DND-41 (cell line): ENCODE measurements around the gene RASD2.

Experiments
- ATAC-seq: fragments of 200-7000 bp; cut with Tn5 transposase; 3 replicates; pipeline ENCODE4 v1.9.1; 2021; ENCODE audit warnings: low read depth; ENCODE audit not compliant: insufficient read depth
- DNase-seq: peaks from one replicate; pipeline ENCODE4 v3.0.0-alpha.2; 2020
- H2AFZ ChIP-seq: 2 replicates; pipeline ENCODE4 v1.6.0; 2012; ENCODE audit warnings: low read depth, low read length
- H3K27ac ChIP-seq: 2 replicates; pipeline ENCODE4 v1.5.1; 2012; ENCODE audit warnings: low read length, inconsistent platforms
- H3K27me3 ChIP-seq: fragments of 200-600 bp; sonication (generic); 2 replicates; pipeline ENCODE4 v1.6.0; 2012; ENCODE audit warnings: low read length, mild to moderate bottlenecking, inconsistent platforms; ENCODE audit not compliant: insufficient read depth, poor library complexity
- H3K36me3 ChIP-seq: 2 replicates; pipeline ENCODE4 v1.5.1; 2012; ENCODE audit warnings: low read length, inconsistent platforms; ENCODE audit not compliant: insufficient read depth
- H3K4me1 ChIP-seq: 2 replicates; pipeline ENCODE4 v1.5.1; 2012; ENCODE audit warnings: mild to moderate bottlenecking, low read length; ENCODE audit not compliant: insufficient read depth
- H3K4me2 ChIP-seq: 2 replicates; pipeline ENCODE4 v1.6.0; 2012; ENCODE audit warnings: mild to moderate bottlenecking, moderate library complexity, low read length, inconsistent platforms; ENCODE audit not compliant: insufficient read depth
- H3K4me3 ChIP-seq, 2 experiments: fragments of 200-600 bp in 1 of 2; shearing (Covaris generic) in 1 of 2; 2 replicates each; pipeline ENCODE4 v1.5.1; 2012 to 2016; ENCODE audit warnings: inconsistent platforms in 2 of 2, low read length in 2 of 2, mild to moderate bottlenecking in 2 of 2, low read depth in 1 of 2, moderate library complexity in 1 of 2
- H3K79me2 ChIP-seq: 2 replicates; pipeline ENCODE4 v1.6.0; 2012; ENCODE audit warnings: low read length, inconsistent platforms; ENCODE audit not compliant: insufficient read depth
- H3K9ac ChIP-seq: 2 replicates; pipeline ENCODE4 v1.6.0; 2012; ENCODE audit warnings: low read depth, mild to moderate bottlenecking, inconsistent platforms, low read length, moderate library complexity
- H3K9me3 ChIP-seq: 2 replicates; pipeline ENCODE4 v1.5.1; 2012; ENCODE audit warnings: low read length, moderate library complexity, mild to moderate bottlenecking, inconsistent platforms; ENCODE audit not compliant: insufficient read depth, severe bottlenecking
- H4K20me1 ChIP-seq: 2 replicates; pipeline ENCODE4 v1.6.0; 2012; ENCODE audit warnings: low read length; ENCODE audit not compliant: insufficient read depth
- EZH2 ChIP-seq: IDR thresholded peaks from 3 replicates; pipeline ENCODE4 v1.6.1; 2012; ENCODE audit warnings: borderline replicate concordance, low read depth, mild to moderate bottlenecking, moderate library complexity, low read length, inconsistent platforms; ENCODE audit not compliant: severe bottlenecking
- TF ChIP-seq, protein P1 (sequence below): IDR thresholded peaks from 2 replicates; pipeline ENCODE4 v1.5.1; 2012; ENCODE audit warnings: borderline replicate concordance, low read length, moderate library complexity, mild to moderate bottlenecking; ENCODE audit not compliant: poor library complexity, severe bottlenecking; ENCODE audit errors: extremely low read depth

Gene RASD2

DNA sequence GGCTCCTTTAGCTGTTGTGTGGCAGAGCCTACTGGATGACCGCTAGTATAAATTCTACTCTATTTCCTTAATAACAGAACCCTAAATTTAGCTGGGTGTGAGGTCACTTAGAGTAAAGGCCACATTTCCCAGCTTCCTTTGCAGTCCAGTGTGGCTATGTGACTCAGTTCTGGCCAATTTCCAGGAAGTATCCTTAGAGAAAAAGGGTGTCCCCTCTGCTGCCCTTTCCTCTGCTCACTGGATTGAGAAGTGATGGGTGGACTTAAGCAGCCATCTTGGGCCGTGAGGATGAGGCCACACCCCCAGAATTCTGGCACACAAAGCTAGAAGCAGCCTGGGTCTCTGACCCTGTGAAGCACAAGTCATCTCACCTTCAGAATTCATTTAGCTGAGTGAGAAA, 11.7 kb upstream of the RASD2 start:
- Histone ChIP-seq H3K4me1 (no peaks in the 10 kb centered on the region), H3K36me3 (no peaks in the 10 kb centered on the region), H3K9me3 (no peaks in the 10 kb centered on the region), H3K79me2 (no peaks in the 10 kb centered on the region), H3K27me3 (no peaks in the 10 kb centered on the region), H4K20me1 (no peaks in the 10 kb centered on the region), H3K9ac (no peak overlapping the region), H2AFZ (no peak overlapping the region), H3K4me3 (no peak overlapping the region), H3K27ac (no peak overlapping the region), H3K4me2 (no peak overlapping the region)
- no peak for TF ChIP-seq EZH2
- ATAC-seq (no peak), DNase-seq (no peak)

DNA sequence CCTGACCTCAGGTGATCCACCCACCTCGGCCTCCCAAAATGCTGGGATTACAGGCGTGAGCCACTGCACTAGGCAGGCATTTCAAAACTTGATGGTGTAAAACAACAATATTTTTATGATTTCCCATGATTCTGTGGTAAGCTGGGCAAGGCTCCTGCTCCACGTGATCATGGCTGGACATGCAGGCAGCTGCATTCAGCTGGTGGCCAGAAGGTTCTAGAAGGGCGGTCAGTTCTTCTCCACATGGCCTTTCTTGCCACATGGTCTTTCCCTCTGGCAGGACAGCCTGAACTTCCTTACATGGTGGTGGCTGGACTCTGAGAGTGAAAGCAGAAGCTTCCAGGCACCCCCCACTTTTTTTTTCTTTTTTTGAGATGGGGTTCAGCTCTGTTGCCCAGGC, 9.9 kb upstream of the RASD2 start:
- Histone ChIP-seq H3K27me3 (no peaks in the 10 kb centered on the region), H3K4me2 (no peak overlapping the region), H3K27ac (no peak overlapping the region), H3K4me3 (no peak overlapping the region), H2AFZ (no peak overlapping the region), H3K9me3 (no peaks in the 10 kb centered on the region), H4K20me1 (no peaks in the 10 kb centered on the region), H3K36me3 (no peaks in the 10 kb centered on the region), H3K79me2 (no peaks in the 10 kb centered on the region), H3K9ac (no peak overlapping the region), H3K4me1 (no peaks in the 10 kb centered on the region)
- no peak for DNase-seq
- TF ChIP-seq EZH2 = no peak
- TF ChIP-seq, protein P1, sequence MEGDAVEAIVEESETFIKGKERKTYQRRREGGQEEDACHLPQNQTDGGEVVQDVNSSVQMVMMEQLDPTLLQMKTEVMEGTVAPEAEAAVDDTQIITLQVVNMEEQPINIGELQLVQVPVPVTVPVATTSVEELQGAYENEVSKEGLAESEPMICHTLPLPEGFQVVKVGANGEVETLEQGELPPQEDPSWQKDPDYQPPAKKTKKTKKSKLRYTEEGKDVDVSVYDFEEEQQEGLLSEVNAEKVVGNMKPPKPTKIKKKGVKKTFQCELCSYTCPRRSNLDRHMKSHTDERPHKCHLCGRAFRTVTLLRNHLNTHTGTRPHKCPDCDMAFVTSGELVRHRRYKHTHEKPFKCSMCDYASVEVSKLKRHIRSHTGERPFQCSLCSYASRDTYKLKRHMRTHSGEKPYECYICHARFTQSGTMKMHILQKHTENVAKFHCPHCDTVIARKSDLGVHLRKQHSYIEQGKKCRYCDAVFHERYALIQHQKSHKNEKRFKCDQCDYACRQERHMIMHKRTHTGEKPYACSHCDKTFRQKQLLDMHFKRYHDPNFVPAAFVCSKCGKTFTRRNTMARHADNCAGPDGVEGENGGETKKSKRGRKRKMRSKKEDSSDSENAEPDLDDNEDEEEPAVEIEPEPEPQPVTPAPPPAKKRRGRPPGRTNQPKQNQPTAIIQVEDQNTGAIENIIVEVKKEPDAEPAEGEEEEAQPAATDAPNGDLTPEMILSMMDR = no peak
- no peak for ATAC-seq

DNA sequence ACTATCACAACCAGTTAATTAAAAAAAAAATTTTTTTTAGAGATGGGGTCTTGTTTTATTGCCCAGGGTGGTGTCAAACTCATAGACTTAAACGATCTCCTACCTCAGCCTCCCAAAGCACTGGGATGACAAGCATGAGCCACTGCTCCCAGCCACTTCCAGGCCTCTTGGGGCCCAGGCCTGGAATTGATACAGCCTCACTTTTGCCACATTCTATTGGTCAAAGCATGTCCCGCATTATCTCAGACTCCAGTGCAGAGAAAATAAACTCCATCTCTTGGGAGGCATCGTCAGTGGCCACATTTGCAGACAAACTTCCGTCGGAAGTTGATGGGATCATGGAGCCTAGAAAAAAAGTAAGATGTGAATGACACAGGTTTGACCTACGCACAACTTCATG, 9.4 kb upstream of the RASD2 start:
- H2AFZ ChIP-seq = no peak overlapping the region
- H4K20me1 ChIP-seq = no peaks in the 10 kb centered on the region
- no peaks in the 10 kb centered on the region for H3K27me3 ChIP-seq
- no peaks in the 10 kb centered on the region for H3K9me3 ChIP-seq
- no peak overlapping the region for H3K9ac ChIP-seq
- ATAC-seq (no peak), DNase-seq (no peak)
- TF ChIP-seq EZH2 = no peak
- TF ChIP-seq, protein P1 = no peak
- no peak overlapping the region for H3K4me2 ChIP-seq
- H3K79me2 ChIP-seq = no peaks in the 10 kb centered on the region
- H3K4me1 ChIP-seq = no peaks in the 10 kb centered on the region
- no peak overlapping the region for H3K4me3 ChIP-seq
- H3K27ac ChIP-seq = no peak overlapping the region
- no peaks in the 10 kb centered on the region for H3K36me3 ChIP-seq

DNA sequence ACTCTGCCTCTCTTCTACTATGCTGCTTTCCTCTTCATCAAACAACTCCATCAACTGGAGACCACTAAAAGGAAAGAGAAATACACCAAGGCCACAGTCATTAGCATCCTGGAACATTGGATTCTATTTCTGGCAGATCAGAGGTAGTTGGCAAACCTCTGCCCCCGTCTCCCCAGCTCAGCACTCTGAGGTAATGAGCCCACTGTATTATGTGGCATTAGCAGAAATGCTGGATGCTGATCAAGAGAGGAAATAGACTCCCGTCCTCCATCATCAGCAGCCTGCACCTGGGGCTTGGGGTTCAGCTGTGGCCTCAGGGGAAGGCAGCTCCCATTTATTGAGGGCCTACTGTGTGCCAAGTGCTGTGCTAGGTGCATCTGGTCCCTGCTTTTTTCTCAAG, 9.0 kb upstream of the RASD2 start:
- TF ChIP-seq, protein P1 = no peak
- TF ChIP-seq EZH2 = no peak
- H3K4me3 ChIP-seq = no peak overlapping the region
- no peaks in the 10 kb centered on the region for H3K27me3 ChIP-seq
- H4K20me1 ChIP-seq = no peaks in the 10 kb centered on the region
- H3K79me2 ChIP-seq = no peaks in the 10 kb centered on the region
- no peak overlapping the region for H3K27ac ChIP-seq
- H3K9ac ChIP-seq = no peak overlapping the region
- no peaks in the 10 kb centered on the region for H3K36me3 ChIP-seq
- ATAC-seq (no peak), DNase-seq (no peak)
- no peaks in the 10 kb centered on the region for H3K4me1 ChIP-seq
- H3K4me2 ChIP-seq = no peak overlapping the region
- no peaks in the 10 kb centered on the region for H3K9me3 ChIP-seq
- no peak overlapping the region for H2AFZ ChIP-seq
